IMR-90 (cell line): Measurements from ENCODE around the gene ICAM1. TPM values are rescaled to one million over a fixed set of nuclear protein-coding genes. Genes with fewer than 3 reads are reported as not detected.

Experiments used
- CTCF ChIP-seq: conservative IDR thresholded peaks from 2 replicates; pipeline ENCODE4 v1.5.1; 2012; ENCODE audit warnings: mild to moderate bottlenecking, low read depth, low read length, improper control_type of control experiment
- polyA plus RNA-seq, 3 experiments: library from polyadenylated mRNA; depleted of rRNA; stranded (reverse); fragments of >200 nt; gene quantifications; 2 replicates each; pipeline ENCODE4 v1.2.3, GENCODE V29; 2012; ENCODE audit warnings: low replicate concordance in 1 of 3
- total RNA-seq: library from RNA; depleted of rRNA; stranded (reverse); fragments of >200 nt; gene quantifications from 2 replicates; pipeline ENCODE4 v1.2.3, GENCODE V29; 2012

Gene ICAM1
- total and polyA plus RNA-seq, 2 of the 4 experiments (the other 2 are of a cell fraction) = 10.6 to 19.1 TPM

DNA sequence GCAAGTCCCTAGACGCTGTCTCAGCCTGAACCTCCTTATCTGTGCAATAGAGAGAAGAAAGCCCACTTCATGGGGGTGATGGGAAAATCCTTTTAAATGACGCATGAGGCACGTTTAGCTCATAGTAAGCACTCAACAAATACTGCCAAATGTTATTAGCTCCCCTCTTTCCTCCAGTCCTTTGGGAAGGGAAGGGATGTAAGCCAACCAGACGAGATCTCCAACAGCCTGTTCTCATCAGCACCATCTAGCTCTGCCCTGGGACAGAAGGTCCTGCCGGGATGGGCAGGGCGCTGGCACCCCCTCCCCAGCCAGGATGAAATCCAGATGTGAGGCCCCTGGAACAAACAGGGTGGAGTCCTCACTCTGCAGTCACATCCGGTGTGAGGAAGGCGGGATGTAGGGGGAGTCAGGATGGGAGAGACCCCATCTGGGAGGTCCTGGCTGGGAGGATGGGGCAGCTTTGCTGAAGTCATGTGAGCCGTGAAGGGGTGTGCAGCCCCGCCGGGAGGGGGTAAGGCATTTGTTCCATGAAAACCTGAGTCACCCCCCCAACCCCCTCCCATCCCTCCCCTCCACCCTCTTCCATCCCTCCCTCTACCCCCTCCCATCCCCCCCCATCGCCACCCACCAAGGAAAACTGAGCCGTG, 44.4 kb upstream of the ICAM1 start (continued):
- TF ChIP-seq CTCF = no peak; the same call in 1 of the 2 replicates
